Activated T-cell treated with anti-CD3 and anti-CD28 coated beads, Interleukin-2, amount 50 U/mL, for 24 hours (primary cell): ENCODE data around the gene CRYBA4.

Experiments used
- DNase-seq: peaks from one replicate; pipeline ENCODE4 v3.0.0-alpha.2; 2020
- H3K27ac Mint-ChIP-seq: 2 replicates; pipeline ENCODE4 v1.8.0; 2020; ENCODE audit warnings: mild to moderate bottlenecking, mixed read lengths
- H3K27me3 Mint-ChIP-seq: 2 replicates; pipeline ENCODE4 v1.8.0; 2020; ENCODE audit warnings: mixed read lengths
- H3K36me3 Mint-ChIP-seq: 2 replicates; pipeline ENCODE4 v1.8.0; 2020; ENCODE audit warnings: low read depth, mixed read lengths
- H3K4me1 Mint-ChIP-seq: 2 replicates; pipeline ENCODE4 v1.8.0; 2020; ENCODE audit warnings: low read depth, mixed read lengths
- H3K4me3 Mint-ChIP-seq: 2 replicates; pipeline ENCODE4 v1.8.0; 2020; ENCODE audit warnings: mild to moderate bottlenecking, moderate library complexity, mixed read lengths
- H3K9me3 Mint-ChIP-seq: 2 replicates; pipeline ENCODE4 v1.8.0; 2020; ENCODE audit warnings: mixed read lengths

CRYBA4 gene

DNA sequence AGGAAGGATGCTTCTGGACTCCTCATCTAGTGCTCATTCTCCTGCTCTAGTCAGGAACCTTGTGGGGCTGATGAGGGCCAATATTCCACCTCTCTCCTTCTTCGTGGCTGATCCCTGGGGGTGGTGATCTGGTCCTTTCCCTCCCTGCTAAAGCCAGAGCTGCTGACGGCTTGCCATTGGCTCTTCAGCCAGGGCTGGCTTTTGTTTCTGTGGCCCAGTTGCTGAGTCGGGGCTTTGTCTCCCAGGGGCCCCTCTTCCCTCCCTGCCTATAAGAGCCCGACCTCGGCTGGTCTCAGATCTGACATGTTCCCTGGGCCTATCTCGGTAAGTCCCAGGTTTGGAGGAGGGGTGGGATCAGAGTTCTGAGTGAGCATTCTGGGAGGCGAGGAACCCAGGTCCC, at the start of gene CRYBA4:
CRYBA4 (plus strand) TSS at position 301 of the 400 bp plus-strand sequence. CDS start 634 bp downstream, outside the sequence.
- H3K4me3 Mint-ChIP-seq: no peak within 1 kb of the TSS
- no peak within 1 kb of the TSS for H3K27ac Mint-ChIP-seq
- H3K36me3 Mint-ChIP-seq: no peaks in the 10 kb centered on the region
- no peaks in the 10 kb centered on the region for H3K27me3 Mint-ChIP-seq
- DNase-seq: no peak
- H3K4me1 Mint-ChIP-seq: peaks cover 1% of the 10 kb centered on the region
- H3K9me3 Mint-ChIP-seq: no peaks in the 10 kb centered on the region

DNA sequence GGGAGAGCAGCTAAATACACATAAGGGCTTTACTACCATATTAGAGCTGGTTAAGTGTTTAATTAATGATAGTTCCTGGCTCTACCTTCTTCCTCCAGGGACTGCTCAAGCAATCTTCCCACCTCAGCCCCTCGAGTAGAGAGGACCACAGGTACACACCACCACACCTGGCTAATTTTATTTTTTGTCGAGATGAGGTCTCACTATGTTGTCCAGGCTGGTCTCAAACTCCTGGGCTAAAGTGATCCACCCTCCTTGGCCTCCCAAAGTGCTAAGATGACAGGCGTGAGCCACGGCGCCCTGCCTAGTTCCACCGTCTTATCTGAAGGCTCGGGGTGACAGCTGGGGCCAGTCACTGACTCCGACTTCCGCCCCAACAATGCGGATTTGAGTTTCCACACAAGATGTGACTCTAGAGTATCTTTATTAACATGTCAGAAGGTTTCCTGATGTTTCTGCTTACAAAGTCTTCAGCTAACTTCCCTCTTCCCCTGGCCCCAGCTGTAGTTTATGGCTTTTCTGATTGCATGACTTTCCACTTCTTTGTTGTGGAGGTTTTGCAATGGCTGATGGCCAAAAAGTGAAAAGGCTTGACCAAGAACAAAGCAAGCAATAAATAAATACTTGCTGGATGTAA, 48.6 kb upstream of the CRYBA4 start:
- no peak overlapping the region for H3K4me3 Mint-ChIP-seq

DNA sequence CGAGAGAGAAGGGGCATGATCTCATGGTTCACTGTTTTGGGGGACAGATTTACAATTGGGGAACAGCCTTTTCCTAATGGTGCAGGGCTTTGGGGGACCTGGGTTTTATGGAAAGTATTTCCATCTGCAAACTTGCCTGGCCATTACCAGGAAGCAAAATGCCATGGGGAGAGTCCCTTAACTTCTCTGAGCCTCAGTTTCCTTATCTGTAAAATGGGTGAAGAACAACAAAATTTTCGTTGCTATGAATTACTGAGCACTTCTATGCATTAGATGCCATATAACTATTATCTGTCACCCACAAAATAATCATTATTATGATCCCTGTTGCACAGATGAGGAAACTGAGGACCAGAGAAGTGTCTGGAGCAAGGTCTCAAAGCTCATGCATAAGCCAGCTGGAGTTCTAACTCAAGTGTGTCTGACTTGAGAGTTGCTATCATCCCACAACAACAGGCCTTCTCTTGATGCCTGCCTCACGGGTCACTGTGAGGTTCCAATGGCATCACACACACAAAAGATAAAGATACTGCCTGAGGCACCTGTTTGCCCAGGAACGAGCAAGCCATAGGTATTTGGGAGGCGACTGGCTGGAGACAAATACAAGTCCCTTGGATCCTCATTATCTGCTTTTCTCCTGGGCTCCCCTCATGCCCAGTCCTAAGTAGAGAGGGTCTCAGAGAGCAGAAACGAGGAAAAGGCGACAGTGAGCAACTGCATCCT, 47.6 kb upstream of the CRYBA4 start:
- H3K36me3 Mint-ChIP-seq: peaks cover 34% of the 10 kb centered on the region
- no peaks in the 10 kb centered on the region for H3K9me3 Mint-ChIP-seq
- H3K4me3 Mint-ChIP-seq: no peak overlapping the region
- no peak for DNase-seq
- H3K4me1 Mint-ChIP-seq: peaks cover 60% of the 10 kb centered on the region
- no peaks in the 10 kb centered on the region for H3K27me3 Mint-ChIP-seq
- no peak overlapping the region for H3K27ac Mint-ChIP-seq

More for the DNA sequence above, 48.6 kb upstream of the CRYBA4 start:
- Mint-ChIP-seq H3K27ac (peak overlapping the region; percentile 64), H3K27me3 (no peaks in the 10 kb centered on the region), H3K36me3 (peaks cover 34% of the 10 kb centered on the region), H3K4me1 (peaks cover 57% of the 10 kb centered on the region), H3K9me3 (no peaks in the 10 kb centered on the region)
- no peak for DNase-seq

DNA sequence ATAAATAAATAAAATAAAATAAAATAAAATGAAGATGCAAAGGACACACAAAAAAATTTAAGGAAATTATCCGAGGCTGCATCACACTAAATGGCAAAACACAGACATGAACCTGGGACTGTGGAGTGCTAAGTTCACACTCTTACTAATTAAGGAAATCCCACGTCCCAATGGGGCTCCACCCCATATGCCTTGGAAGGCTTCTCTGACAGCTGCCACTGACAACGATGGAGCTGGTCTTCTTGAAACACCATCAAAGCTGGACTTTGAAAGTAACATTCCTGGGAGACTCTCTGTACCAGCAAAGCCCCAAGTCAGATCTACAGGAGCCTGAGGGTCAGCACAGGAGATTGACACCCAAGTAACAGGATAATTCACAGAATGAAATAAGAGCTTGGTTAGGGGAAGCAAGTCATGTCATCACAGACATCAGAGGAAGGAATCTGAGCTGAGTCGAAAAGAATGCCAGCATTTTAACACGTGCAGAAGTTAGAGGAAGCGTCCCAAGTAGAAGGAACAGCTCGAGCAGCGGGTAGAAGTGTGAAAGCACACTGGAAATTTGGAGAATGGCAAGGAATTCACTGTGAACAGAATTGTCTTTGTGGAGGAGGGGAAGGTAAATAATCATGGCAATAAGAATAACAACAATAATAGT, 45.6 kb upstream of the CRYBA4 start:
- Mint-ChIP-seq H3K4me1 (peaks cover 68% of the 10 kb centered on the region), H3K36me3 (peaks cover 30% of the 10 kb centered on the region), H3K27me3 (no peaks in the 10 kb centered on the region)

DNA sequence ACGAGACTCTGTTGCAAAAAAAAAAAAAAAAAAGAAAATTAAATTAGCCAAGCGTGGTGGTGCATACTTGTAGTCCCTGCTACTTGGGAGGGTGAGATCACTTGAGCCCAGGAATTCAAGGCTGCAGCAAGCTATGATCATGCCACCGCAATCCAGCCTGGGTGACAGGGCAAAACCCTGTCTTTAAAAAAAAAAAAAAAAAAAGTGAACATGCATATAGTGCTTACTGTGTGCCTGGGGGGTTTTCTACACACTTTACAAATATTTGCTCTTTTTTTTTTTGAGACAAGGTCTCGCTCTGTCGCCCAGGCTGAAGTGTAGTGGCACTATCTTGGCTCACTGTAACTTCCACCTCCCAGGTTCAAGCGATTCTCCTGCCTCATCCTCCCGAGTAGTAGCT, 44.7 kb upstream of the CRYBA4 start:
- H3K27ac Mint-ChIP-seq: no peak overlapping the region
- no peaks in the 10 kb centered on the region for H3K27me3 Mint-ChIP-seq
- H3K36me3 Mint-ChIP-seq: peaks cover 38% of the 10 kb centered on the region
- H3K9me3 Mint-ChIP-seq: no peaks in the 10 kb centered on the region
- no peak overlapping the region for H3K4me3 Mint-ChIP-seq
- no peak for DNase-seq
- peaks cover 66% of the 10 kb centered on the region for H3K4me1 Mint-ChIP-seq

More for the DNA sequence above, 45.6 kb upstream of the CRYBA4 start:
- no peak for DNase-seq
- Mint-ChIP-seq H3K9me3 (no peaks in the 10 kb centered on the region), H3K27ac (no peak overlapping the region), H3K4me3 (no peak overlapping the region)

DNA sequence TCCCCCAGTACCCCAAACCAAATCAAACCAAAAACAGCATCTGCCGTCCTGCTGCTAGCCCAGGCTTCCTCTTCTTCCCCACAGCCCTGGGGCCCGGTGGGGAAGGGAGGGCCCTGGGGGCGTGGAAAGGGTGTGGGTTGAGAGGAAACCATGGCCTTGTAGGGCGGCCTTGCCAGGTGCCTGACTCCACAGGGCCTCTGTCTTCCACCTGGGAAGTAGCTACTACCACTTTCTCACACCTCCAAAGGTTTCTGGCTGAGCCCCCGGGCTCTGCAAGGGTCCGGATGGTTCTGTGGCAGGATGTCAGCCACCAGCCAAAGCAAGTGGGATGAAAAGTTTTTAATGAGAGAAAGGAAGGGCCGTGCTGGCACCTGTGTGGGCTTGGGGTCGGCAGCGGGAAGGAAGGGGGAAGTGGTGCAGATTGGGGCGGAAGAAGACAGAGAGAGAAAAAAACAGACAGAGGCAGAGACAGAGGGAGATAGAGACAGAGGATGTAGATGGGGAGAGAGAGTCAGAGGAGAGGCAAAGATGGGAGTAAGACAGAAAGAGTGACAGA, 42.4 kb upstream of the CRYBA4 start:
- H3K27ac Mint-ChIP-seq: peak overlapping the region; percentile 89
- peaks cover 61% of the 10 kb centered on the region for H3K4me1 Mint-ChIP-seq
- DNase-seq: peak; percentile 69
- H3K4me3 Mint-ChIP-seq: peak overlapping the region; percentile 55
- peaks cover 41% of the 10 kb centered on the region for H3K36me3 Mint-ChIP-seq
- no peaks in the 10 kb centered on the region for H3K9me3 Mint-ChIP-seq
- no peaks in the 10 kb centered on the region for H3K27me3 Mint-ChIP-seq

DNA sequence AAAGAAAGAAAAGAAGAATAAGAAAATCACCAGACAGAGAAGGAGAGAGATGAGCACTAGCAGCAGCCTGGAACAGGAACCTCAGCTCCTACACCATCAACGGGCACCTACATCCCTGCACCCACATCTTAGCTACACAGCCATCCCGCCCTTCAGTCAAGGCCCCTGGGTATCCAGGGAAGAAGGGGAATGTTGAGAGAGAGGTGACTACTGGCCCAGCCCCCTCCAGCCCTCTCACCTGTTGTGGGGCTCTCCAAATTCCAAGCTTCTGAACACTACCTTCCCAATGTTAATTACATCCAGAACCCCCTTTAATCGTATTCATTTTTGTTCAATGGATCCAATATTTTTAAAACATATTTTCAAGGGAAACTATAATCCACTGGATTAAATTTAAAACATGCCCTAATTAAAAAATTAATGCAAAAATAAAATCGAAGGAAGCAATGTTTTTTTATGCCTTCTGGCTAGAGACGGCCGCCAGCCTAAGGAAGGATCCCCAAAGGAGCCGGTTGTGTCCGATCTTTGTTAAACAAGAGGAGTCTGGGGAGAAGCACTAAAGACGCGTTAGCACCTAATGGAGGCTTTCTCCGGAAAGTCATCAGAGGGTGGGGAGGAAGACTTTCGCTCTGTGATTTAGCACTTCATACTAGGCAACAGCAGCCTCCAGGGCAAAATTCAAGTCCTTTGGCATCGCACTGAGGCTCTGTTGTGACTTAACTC, 41.4 kb upstream of the CRYBA4 start:
- Mint-ChIP-seq H3K4me1 (peaks cover 68% of the 10 kb centered on the region), H3K27ac (peak overlapping the region; percentile 89), H3K4me3 (peak overlapping the region; percentile 55), H3K36me3 (peaks cover 40% of the 10 kb centered on the region), H3K27me3 (no peaks in the 10 kb centered on the region), H3K9me3 (no peaks in the 10 kb centered on the region)
- DNase-seq: no peak

DNA sequence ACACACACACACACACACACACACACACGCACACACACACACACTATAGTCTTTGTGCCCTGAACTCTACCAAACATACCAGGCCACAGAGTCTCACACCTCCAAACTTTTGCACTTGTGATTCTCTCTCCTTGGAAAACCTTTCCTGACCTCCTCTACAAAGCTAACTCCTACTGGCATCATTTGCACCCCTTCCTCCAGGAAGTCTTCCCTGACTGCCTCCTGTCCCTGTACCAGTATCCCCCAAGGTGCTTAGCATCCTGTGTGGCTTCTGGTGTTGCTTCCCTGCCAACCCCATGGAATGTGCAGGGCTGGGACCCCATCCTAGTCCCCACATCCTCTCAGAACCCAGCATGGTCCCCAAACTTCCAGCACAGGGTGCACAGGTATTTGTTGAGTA, 40.7 kb upstream of the CRYBA4 start:
- Mint-ChIP-seq H3K4me1 (peaks cover 69% of the 10 kb centered on the region), H3K9me3 (no peaks in the 10 kb centered on the region), H3K4me3 (no peak overlapping the region)

DNA sequence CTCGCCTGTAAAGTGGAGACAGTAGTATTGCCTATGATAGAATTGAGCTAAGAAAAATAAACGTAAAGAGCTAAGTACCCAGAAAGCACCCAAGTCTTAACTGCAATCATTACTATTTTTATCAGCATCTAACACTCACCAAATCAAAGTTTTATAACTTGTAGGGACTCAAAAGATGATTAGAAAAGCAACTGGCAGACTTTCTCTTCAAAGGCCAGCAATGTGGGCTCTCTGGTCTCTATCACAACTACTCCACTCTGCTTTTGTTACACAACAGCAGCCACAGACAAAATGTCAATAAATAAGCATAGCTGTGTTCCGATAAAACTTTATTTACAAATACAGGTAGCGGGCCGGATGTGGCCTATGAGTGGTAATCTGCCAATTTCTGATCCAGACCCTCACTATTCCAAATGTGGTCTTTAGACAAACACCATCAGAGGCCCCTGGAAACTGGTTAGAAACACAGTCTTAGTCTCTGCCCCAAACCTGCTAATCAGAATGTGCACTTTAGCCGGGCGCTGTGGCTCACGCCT, 40.1 kb upstream of the CRYBA4 start:
- H3K4me1 Mint-ChIP-seq: peaks cover 70% of the 10 kb centered on the region
- H3K4me3 Mint-ChIP-seq: no peak overlapping the region
- peak overlapping the region; percentile 44 for H3K27ac Mint-ChIP-seq

More for the DNA sequence above, 40.7 kb upstream of the CRYBA4 start:
- peaks cover 42% of the 10 kb centered on the region for H3K36me3 Mint-ChIP-seq
- peak overlapping the region; percentile 89 for H3K27ac Mint-ChIP-seq
- DNase-seq: no peak
- H3K27me3 Mint-ChIP-seq: no peaks in the 10 kb centered on the region

DNA sequence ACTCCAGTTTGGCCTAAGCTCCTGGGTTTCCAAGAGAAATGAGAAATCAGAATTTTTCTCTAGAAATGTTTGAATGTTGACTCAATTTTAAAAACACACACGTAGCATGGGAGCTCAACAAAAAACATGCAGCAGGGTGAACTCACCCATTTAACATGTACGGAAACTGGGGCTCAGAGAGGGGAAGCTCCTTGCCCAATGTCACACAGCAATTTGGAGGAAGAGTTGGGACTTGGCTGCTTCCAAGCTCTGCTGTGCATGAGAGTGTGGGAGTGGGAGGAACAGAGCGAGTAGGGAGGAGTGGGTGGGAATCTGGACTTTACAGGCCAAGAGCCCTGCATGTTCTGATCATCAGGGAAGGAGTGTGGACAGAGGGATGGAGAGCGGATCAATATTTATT, 37.8 kb upstream of the CRYBA4 start:
- peaks cover 48% of the 10 kb centered on the region for H3K36me3 Mint-ChIP-seq
- DNase-seq: no peak
- no peaks in the 10 kb centered on the region for H3K27me3 Mint-ChIP-seq
- no peak overlapping the region for H3K4me3 Mint-ChIP-seq
- peak overlapping the region; percentile 79 for H3K27ac Mint-ChIP-seq
- no peaks in the 10 kb centered on the region for H3K9me3 Mint-ChIP-seq
- H3K4me1 Mint-ChIP-seq: peaks cover 80% of the 10 kb centered on the region

More for the DNA sequence above, 40.1 kb upstream of the CRYBA4 start:
- DNase-seq: no peak
- Mint-ChIP-seq H3K9me3 (no peaks in the 10 kb centered on the region), H3K36me3 (peaks cover 37% of the 10 kb centered on the region), H3K27me3 (no peaks in the 10 kb centered on the region)

DNA sequence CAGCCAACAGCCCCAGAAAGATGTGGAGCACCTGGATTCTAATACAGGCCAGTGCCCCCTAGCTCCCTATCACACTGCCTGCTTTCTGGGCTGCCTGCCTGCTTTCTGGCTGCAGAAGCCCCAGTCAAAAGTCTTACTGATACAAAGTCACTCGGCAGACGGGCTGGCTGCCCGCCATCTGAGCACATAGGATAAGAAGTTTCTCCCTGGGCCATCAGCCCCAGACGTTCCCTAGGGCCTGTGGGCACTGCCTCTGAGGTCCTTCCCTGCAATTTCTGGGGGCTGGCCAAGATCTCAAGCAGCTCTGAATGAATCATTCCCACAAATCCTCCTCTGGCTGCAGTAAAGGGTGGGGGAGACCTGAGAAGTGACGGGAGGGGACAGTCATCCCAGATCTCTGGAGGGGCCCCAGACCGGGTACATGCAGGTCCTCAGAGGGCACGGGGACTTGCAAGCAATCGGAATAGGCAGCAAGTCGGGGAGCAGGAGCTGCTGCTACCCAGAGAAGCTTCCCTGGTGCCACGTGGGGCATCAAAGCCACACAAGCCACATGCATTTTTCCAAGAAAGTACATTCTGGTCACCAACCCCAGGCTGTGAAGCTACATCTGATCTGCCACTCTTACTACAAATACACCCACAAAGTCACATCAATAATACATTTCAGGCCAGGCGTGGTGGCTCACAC, 36.5 kb upstream of the CRYBA4 start:
- no peak for DNase-seq
- Mint-ChIP-seq H3K9me3 (no peaks in the 10 kb centered on the region), H3K4me1 (peaks cover 73% of the 10 kb centered on the region), H3K27ac (peak overlapping the region; percentile 79), H3K4me3 (peak overlapping the region; percentile 23), H3K36me3 (peaks cover 51% of the 10 kb centered on the region), H3K27me3 (no peaks in the 10 kb centered on the region)

DNA sequence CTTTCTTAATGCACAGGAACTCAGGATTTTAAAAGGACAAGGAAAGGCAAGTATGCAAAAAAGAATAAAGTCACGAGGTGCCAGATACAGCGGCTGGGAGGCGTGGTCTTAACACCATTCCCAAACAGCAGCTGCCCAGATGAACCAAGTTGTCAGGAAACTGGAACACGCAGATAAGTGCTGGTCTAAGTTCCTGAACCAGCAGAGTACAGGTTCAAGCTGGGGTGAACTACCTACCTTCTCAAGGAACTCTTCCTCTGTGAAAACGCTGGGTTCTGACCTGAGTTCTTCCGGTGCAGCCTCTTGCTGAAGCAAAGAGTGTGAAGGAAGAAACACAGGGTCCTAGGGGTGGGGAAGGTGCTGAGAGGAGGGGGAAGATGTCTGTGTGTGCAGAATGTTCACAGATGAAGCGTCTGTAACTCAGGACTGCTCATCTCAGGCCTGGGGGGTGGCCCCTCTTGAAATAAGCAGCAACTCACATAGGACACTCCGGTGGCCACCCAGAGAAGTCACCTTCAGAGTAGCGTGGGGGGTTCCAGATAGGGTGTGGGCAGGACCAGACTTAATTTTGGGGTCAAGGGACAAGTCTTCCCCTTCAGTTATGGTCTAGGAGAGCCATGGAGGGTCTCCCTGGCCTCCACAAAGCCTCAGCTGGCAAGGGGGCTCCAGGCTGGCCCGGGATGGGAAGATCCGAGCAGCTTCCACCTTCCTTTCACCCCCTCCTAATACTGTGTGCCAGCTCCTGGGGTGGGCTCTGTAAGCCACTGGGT, 35.0 kb upstream of the CRYBA4 start:
- no peak for DNase-seq
- Mint-ChIP-seq H3K36me3 (peaks cover 44% of the 10 kb centered on the region), H3K4me1 (peaks cover 66% of the 10 kb centered on the region), H3K9me3 (no peaks in the 10 kb centered on the region), H3K4me3 (peak overlapping the region; percentile 53), H3K27me3 (no peaks in the 10 kb centered on the region), H3K27ac (peak overlapping the region; percentile 86)
